GM21526 (cell line): Measurements from ENCODE around the gene STUM.
"Not testable (repeated sequence)": the region's sequence is repeated elsewhere in the genome, so short reads cannot be mapped to it uniquely, and the experiment has no call there.

Experiments
- ATAC-seq: cut with Tn5 transposase; IDR thresholded peaks from one replicate; pipeline ENCODE4 v1.9.1; 2021; ENCODE audit warnings: moderate library complexity; ENCODE audit not compliant: unreplicated experiment, low FRiP score

The STUM gene

DNA sequence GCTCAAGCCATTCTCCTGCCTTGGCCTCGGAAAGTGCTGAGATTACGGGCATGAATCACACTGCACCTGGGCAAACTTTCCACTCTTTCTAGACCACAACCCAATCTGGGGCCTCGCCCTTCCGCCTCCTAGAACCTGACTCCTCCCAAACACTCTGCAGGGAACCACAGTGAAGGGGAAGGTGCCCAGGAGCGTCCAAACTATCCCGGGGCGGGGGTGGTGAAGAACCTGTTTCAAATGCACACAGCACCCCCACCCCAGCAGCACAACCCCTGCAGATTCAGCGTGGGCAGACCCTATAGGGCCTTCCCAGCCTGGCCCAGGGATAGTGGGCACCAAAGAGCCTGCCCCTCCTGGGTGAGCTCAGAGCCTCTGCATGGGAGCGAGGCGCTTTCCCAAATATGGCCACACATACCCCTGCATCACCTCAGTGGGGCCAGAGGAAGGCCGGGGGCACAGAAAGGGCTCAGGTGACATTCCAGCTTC lies 86.9 kb downstream of the STUM start:
- ATAC-seq = no peak

DNA sequence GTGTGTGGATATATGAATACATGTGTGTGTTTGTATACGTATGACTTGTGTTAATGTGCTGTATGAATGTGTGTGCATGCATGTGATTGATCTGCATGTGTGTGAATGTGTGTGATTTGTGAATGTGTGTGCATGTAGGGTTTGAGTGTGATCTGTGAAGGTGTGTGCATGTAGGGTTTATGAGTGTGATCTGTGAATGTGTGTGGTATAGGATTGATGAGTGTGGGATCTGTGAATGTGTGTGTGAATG lies 88.2 kb downstream of the STUM start:
- no peak for ATAC-seq

DNA sequence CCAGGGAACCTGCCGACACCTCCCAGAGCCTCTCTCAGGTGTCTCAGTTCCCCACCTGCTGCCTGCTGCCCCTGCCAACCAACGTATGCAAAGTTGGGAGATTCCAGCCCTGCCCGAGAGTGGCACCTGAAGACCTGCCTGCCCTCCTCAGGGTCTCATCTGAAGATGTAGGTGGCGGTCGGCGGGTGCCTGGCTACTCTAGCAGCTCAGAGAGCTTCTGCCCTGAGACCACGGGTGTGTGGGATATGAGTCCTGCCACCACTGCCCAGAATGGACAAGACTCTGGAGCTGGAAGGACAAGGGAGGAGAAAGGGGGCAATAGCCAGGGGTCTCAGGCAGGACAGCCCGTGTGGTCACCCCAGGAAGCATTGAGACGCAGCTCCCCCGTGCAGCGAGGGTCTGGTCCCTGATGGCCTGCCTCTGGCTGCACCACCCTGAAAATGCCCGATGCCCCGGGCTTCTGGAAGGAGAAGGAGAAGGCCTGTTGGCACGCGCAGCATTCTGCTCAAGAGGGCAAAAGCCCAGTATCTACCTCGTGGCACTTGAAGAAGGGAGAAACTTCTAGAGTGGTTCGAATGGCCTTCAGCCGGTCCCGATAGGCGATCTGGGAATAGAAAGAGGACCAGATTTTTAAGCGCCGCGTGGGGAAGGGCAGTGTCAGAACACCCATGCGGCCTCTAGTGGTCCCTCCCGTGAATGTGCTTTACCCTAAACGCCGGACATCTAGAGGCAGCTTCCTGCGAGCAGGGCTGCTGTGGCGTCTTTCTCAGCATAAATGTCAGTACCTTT lies 88.8 kb downstream of the STUM start:
- no peak for ATAC-seq

DNA sequence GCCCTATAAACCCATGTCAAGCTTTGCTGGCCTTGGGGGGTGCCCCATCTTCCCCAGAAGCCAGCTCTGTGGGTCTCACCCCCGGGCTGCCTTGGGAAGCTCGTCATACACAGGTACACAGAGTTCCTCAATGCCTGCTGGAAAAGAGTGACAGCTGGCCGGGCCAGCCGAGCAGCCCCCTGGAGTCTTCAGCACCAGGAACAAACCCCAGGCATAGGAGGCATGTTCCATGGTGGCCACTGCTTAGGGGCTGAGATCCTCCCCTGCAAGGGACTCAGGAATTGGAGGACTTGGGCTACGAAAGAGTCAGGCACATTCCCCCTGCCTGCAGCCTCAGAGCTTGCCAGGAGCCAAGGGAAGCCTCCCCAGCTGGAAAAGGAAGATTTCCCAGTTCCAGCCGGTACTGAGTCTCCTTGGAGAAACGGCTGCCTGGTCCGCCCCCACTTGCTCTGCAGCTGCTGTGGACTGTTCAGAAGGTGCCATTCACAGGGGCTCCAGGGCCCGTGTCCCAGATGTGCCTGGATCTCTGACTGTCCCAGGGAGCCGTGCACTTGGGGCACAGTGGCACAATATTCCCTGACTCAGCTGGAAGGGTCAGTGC lies 89.5 kb downstream of the STUM start:
- ATAC-seq = no peak

DNA sequence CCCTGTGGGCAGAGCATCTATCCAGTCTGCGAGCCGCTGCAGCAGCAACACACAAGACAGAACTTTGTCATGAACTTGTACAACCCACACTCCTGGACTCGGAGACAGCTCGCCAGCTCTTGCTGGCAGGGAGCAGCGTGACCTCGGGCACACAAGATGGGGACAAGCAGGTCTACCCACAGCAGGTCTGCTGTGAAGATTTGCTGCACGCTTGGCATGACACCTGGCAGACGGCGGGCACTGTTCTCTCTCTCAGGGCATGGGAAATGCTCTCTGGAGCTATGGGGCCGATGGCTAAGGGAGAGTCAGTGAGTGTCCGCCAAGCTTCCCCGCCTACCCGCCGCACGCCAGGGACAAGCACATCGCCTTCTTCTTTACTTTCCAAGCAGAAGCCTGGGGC lies 90.0 kb downstream of the STUM start:
- no peak for ATAC-seq

DNA sequence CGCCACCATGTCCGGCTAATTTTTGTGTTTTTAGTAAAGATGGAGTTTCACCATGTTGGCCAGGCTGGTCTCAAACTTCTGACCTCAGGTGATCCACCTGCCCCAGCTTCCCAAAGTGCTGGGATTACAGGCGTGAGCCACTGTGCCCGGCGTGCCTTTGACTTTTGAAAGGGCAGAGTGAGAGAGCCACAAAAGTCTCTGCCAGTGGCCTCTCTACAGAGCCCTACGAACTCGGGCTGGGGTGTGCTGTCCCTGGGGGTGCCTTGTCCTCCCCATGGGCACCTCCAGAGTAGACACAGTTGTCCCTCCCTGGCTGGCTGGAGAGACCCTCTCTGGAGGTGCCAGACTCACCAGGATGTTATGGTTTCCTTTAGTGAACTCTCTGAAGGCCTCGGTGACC lies 90.6 kb downstream of the STUM start:
- ATAC-seq = not testable (repeated sequence)

DNA sequence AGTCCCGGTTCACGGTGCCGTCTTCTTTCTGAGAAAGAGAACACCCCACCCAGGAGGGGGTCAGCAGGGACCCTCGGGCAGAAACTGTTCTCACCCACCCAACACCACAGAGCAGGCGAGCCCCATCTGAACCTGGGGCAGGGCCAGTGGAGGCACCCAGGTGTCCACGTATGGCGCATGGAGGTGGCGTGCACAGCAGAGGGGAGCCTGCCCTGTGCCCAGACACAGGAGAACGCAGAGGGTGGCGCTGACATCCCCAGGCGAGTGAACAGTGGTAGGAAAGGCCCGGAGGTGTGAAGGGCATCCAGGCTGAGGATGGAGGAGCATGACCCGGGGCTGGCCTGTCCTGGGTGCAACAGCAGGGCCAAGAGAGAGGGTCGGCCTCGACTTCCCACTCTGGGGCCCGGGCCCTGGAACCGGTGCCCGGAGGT lies 91.1 kb downstream of the STUM start:
- ATAC-seq = no peak

DNA sequence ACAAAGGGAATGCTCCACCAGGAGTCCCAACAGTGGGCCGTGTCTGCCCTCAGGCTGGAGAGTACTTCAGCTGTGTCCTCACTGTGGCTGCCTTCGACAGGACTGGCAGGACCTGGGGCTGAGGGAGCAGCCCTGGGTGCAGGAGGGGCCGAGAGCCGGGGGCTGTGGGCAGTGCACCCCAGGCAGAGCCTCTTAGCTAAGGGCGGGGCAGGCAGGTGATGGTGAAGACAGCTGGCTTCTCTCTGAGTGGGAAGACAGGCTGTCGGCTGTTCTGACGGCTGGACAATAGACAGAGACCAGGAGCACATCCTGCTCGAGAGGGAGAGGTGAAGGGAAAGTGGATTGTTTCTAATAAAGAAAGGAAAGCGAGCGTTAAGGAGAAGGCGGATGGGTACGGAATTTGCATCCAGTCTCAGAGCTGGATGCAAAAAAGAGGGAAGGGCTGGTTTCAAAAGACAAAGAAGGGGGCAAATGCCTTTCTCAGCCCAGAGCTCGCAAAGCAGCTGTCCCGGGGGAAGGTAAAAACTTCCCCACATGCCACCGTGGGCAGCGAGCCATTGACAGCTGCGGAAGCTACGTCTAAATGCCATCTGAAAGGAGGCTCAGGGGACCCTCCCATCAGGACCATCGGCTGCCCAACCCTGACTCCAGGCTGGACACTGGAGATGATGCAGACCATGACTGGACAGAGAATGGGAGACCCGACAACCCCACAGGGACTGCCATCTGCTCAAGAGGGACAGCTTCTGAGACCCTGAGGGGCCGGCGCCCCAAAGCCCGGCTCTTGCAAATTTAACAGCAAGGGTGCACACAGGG lies 92.0 kb downstream of the STUM start:
- ATAC-seq = no peak

DNA sequence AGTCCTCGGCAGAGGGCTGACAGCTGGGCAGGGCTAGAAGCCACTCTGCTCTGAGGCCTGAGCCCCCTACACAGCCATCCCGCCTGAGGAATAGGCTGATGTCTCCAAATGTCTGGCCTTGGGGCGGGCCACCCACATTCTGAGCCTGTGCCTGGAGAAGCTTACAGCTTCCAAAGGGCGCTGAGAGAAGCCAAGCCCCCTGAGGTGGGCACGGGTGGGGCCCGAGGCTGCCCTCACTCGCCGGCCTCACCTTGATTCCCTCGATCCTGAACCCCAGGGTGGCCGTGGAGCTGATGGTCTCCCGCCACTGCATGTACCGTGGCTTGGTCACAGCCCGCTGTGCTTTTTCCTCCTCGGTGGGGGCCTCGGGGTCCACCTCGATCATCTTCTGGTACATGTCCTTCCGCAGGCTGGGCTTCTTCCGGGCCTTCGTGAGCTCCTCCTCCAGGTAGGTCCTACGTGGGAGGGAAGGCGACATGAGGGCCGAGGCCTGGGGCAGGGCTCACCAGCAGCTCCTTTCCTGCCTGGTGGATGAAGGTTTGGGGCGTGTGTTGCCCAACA lies 93.2 kb downstream of the STUM start:
- no peak for ATAC-seq

DNA sequence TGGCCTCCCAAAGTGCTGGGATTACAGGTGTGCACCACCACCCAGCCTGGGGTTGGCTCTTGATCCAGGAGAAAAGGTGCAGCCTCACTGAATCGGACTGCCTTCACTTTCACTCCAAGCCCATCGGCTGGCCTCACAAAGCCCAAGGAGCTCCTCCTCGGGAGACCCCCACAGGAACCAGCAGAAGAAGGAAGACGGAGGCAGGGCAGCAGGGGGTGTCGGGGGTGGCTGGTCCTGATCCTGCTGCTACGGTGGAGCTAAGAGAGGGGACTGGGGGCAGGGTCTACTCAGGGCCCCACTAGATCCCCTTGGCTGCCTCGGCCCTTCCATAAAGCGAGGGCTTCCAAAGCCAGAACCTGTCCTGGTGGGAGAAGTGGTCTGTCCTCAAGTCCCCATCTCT lies 93.9 kb downstream of the STUM start:
- no peak for ATAC-seq

DNA sequence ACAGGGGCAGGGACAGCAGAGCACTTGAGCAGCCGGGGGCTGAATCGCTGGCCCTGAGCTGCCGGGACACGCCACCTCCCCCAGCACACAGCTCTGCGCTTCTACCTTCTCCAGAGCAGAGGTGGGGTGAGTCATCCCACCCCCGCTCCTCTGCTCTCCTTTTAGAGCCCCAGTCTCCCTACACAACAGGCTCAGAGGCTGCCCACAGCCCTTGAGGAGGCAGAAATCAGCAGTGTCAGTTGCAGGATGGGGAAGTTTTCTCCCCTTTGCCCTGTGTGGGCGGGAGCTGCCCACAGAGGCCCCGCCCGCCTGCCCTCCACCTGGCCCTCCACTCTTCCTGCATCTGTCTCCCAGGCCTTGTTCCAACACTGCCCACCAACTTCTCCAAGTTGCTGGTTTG lies 94.6 kb downstream of the STUM start:
- ATAC-seq = peak; percentile 56

DNA sequence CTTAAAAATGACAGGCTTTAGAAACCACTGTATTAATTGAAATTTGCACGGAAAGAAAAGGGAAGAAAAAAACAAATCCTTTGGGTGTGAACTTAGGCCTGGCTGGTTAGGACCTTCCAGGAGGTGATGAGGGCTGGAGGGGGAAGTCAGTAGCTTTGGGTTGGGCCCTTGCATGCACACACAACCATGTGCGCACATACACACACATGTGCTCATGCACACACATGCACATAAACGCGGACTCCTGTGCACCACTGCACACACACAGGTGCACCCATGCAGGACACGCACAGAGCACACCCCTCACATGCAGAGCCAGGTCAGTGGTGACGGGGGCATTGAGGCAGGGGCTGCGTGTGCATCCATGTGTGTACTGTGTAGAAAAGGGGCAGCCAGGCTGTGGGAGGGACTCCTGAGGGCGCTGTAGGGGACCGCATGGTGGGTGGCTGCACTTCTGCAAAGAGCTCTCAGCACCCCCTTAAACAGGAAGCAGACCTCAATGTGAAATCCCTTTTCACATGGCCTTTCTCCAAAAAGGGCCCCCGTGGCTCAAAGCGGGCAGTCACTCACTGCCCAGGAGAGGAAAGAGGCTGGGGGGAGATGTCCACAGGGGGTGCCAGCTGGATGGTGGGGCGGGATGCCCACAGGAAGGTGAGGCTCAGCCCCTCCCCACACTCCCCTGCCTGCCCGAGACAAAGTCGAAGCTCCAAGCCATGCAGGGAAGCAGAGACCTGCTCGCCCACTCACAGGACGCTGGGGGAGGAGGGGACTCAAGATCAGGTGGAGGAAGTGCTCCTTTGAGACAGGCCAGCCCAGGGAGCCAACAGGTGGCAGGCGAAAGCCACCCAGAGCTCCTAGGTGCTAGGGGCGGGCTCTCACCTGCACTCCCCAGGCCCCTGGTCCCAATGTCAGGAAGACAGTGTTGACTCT lies 95.3 kb downstream of the STUM start:
- peak; percentile 58 for ATAC-seq

DNA sequence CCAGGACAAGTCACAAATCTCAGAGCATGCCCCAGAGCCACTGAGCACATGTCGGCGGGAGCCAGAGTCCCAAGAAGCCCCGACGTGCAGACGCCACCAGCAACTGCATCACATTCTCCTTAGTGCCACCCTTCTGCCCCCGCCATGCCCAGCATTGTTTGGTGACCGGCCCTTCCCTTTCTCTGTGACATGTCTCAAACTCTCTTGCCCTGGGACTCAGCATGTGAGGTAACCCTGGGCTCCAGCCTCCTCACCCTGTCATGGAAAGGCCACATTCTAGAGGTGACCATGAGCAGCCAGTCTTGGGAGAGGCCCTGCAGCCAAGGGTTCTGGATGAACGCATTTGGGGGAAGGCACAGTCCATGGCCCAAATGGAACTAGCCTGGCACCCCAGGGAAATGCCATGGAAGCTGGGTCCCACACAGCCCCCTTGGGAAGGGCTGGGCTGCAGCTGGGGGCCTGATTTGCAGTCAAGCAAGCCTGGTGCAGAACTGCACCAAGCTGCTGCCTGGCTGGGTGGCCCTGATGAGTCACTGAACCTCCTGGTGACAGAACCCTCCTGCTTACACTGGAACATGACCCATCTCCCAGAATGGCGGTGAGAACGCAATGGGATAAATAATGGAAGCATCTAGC lies 96.1 kb downstream of the STUM start:
- no peak for ATAC-seq

DNA sequence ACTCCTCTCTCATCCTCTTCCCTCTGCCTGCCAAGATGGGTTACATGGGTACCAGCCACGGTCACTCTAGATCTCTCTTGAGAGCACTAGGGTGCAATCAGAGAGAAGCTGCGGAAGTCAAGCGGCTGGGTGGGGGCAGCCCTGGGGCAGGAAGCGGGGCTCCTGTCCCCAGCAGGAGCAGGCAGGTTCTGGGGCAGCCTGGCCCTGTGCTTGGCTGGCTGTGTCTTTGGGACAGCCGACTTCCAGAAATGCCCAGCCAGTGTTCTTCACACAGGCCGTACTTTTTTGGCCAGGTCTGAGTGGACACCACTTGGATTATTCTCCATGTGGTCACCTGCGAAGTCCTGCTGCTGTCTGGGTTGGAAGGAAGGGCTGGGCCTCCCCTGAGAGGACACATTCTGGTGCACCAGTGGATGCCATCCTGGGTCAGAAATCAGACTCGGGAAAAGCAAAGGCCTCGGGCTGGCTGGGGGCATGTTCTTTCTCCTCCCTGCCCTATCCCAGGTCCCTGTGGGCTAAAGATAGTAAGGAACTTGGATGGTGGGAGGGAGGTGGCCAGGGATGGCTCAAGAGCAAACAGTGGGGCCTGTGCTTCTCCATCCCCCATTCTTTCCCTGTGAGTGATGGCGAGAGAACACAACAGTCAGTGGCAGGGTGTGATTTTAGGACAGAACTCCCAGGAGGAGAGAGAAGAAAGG lies 96.9 kb downstream of the STUM start:
- no peak for ATAC-seq

DNA sequence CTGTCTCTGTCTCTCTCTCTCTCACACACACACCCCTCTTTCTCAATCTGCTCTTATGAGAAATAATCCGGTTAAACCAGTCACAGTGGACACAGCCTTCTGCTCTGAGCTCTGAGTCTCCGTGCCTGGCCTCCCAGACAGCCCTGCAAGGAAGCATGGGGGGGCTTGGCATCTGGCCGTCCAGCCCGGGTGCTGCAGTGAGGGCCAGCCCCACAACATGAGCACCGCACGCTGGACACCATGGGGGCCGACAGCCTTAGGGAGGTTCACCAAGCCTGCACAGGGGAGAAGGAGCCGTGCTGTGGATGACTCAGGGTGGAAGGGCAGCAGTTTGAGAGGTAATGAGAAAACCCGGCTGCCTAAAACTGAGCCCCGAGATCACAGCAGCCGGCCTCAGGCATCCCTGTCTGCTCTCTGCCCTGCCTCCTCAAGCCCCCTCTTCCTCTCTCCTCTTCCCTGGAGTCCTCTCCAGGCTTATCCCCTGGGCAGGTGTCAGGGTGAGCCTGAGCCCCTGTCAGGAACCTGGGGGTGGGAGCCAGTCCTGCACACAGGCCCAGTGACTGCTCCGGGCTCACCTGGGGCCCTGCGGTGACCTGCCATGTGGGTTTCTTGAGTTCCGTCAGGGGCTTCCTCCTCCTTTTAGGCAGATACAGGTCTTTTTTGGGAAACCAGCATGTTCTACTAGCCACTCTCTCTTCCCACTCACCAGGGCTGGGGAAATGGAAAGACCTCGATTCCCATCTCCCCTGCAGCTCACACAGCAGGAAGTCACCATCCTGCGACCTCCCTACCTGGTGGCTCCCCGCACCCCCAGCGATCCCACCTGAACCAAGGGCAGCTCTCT lies 97.7 kb downstream of the STUM start:
- ATAC-seq = no peak

DNA sequence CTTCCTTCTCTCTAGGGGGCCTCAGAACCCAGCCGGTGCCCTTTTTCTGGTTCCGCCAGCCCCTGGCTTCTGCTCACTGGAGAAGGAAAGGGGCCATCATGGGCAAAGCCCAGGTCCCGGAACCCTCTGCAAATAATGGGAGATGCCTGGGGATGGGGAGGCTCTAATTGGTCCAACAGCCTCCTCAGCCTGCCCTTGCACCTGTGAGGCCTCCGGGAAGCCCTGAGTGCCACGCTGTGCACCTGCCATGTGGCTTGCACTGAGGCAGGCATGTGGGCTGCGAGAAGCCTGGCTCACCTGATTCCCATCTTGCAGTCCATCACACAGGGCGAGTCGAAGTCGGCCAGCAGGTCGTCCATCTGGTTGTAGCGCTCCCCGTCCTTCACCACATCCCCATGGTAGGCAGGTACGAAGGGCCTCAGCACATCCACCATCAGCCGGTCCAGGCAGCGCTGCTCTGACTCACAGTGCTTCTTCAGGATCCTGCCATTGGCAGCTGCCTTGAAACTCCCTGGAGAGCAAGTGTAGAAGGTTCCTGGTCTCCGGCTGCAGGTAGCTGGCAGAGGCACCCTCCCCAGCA lies 98.4 kb downstream of the STUM start:
- no peak for ATAC-seq

DNA sequence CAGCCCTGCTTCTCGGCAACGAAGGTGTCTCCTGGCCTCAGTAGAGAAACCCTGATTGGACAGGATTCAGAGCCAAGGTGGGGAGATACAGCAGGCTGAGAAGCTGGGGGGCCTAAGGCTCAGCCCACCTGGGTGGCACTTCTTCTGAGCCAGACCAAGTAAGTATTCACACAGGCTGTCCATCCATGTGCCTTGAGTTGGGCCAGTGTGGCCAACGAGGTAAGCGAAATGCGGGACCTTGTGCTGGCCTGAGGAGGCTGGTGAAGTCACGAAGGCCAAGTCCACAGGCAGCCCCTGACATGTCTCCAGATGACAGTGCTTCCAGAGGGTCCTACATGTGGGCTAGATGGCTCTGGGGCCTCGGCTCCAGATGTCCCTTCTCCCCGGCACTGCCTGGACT lies 99.2 kb downstream of the STUM start:
- ATAC-seq = no peak

DNA sequence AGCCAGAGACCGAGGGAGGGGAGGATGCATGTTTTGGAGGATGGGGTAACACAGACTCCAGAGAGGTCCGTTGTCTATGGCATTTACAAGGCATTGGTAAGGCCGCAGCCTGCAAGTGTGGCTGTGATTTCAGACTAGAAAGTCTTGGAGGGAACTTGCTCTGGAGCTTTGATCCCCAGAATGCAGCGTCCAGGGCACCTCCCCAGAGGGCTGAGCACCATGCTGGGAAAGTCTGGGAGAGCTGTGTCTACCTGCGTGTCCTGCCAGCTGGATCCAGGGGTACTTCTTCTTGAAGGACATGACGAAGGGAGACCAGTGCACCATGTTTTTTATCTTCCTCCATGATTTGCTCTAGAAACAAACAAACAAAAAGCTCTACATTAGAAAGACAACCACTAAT lies 99.9 kb downstream of the STUM start:
- no peak for ATAC-seq
